GM23338 (cell line): Measurements from ENCODE around the gene ERLEC1. TPM values are rescaled to one million over a fixed set of nuclear protein-coding genes. Genes with fewer than 3 reads are reported as not detected.

ENCODE experiments used
- ATAC-seq: fragments of 200-7000 bp; cut with Tn5 transposase; 3 replicates; pipeline ENCODE4 v1.9.1; 2020
- DNase-seq: peaks from one replicate; pipeline ENCODE4 v3.0.0-alpha.2; 2015; ENCODE audit warnings: low spot score
- H2AFZ ChIP-seq: fragments of 200-600 bp; sonication (generic); 2 replicates; pipeline ENCODE4 v1.8.0; 2016; ENCODE audit warnings: antibody characterized with exemption, mild to moderate bottlenecking, moderate library complexity
- H3F3A ChIP-seq: fragments of 200-600 bp; sonication (generic); replicated peaks from 2 replicates; pipeline ENCODE4 v1.8.0; 2017; ENCODE audit warnings: antibody characterized with exemption, mixed run types, low read depth
- H3K27ac ChIP-seq: fragments of 200-600 bp; sonication (generic); 2 replicates; pipeline ENCODE4 v1.6.1; 2016; ENCODE audit warnings: low read depth
- H3K27me3 ChIP-seq: fragments of 200-600 bp; sonication (generic); 2 replicates; pipeline ENCODE4 v1.8.0; 2016; ENCODE audit warnings: mild to moderate bottlenecking, mixed run types, moderate library complexity; ENCODE audit not compliant: insufficient read depth
- H3K36me3 ChIP-seq: fragments of 200-600 bp; sonication (generic); 2 replicates; pipeline ENCODE4 v1.8.0; 2016; ENCODE audit warnings: mild to moderate bottlenecking; ENCODE audit not compliant: insufficient read depth
- H3K4me1 ChIP-seq: fragments of 200-600 bp; sonication (generic); 2 replicates; pipeline ENCODE4 v1.8.0; 2016; ENCODE audit warnings: mild to moderate bottlenecking, moderate library complexity; ENCODE audit not compliant: insufficient read depth
- H3K4me2 ChIP-seq: fragments of 200-600 bp; sonication (generic); 2 replicates; pipeline ENCODE4 v1.7.1; 2017; ENCODE audit warnings: mixed run types
- H3K4me3 ChIP-seq: fragments of 200-600 bp; sonication (generic); 2 replicates; pipeline ENCODE4 v1.6.1; 2016; ENCODE audit warnings: mixed run types
- H3K79me2 ChIP-seq: fragments of 200-600 bp; sonication (generic); replicated peaks from 2 replicates; pipeline ENCODE4 v1.8.0; 2017; ENCODE audit warnings: mild to moderate bottlenecking; ENCODE audit not compliant: insufficient read depth
- H3K9me2 ChIP-seq: fragments of 200-600 bp; sonication (generic); 2 replicates; pipeline ENCODE4 v1.8.0; 2017; ENCODE audit not compliant: insufficient read depth
- H4K20me1 ChIP-seq: fragments of 200-600 bp; sonication (generic); replicated peaks from 2 replicates; pipeline ENCODE4 v1.8.0; 2017; ENCODE audit warnings: mild to moderate bottlenecking; ENCODE audit not compliant: insufficient read depth
- H3K27ac Mint-ChIP-seq: 2 replicates; pipeline ENCODE4 v1.8.0; 2020; ENCODE audit warnings: inconsistent platforms, mild to moderate bottlenecking, moderate library complexity, mixed read lengths
- H3K27me3 Mint-ChIP-seq: 3 replicates; pipeline ENCODE4 v1.8.0; 2022; ENCODE audit warnings: low read depth, mild to moderate bottlenecking, moderate library complexity, mixed read lengths, inconsistent platforms; ENCODE audit not compliant: insufficient read depth, poor library complexity
- H3K36me3 Mint-ChIP-seq: 3 replicates; pipeline ENCODE4 v1.8.0; 2021; ENCODE audit warnings: low read depth, mild to moderate bottlenecking, inconsistent platforms, moderate library complexity, mixed read lengths
- H3K4me1 Mint-ChIP-seq: 3 replicates; pipeline ENCODE4 v1.8.0; 2020; ENCODE audit warnings: mild to moderate bottlenecking, inconsistent platforms, mixed read lengths
- H3K4me3 Mint-ChIP-seq: 3 replicates; pipeline ENCODE4 v1.8.0; 2021; ENCODE audit warnings: moderate library complexity, mild to moderate bottlenecking, inconsistent platforms, mixed read lengths
- H3K9me3 Mint-ChIP-seq: 3 replicates; pipeline ENCODE4 v1.8.0; 2020; ENCODE audit warnings: moderate library complexity, mild to moderate bottlenecking, inconsistent platforms, mixed read lengths
- CREB1 ChIP-seq: fragments of 250-450 bp; sonication (Bioruptor Pico); IDR thresholded peaks from 2 replicates; pipeline ENCODE4 v1.5.0; 2020; ENCODE audit warnings: low read depth, mild to moderate bottlenecking, moderate library complexity
- EZH2 ChIP-seq: fragments of 200-600 bp; sonication (generic); IDR thresholded peaks from one replicate; pipeline ENCODE4 v1.8.0; 2017; ENCODE audit warnings: antibody characterized with exemption, mild to moderate bottlenecking, low read depth; ENCODE audit not compliant: unreplicated experiment
- POLR2AphosphoS5 ChIP-seq: IDR thresholded peaks from 2 replicates; pipeline ENCODE4 v1.6.1; 2016; ENCODE audit warnings: antibody characterized with exemption, low read depth
- STAT1 ChIP-seq: IDR thresholded peaks from one replicate; pipeline ENCODE4 v1.6.1; 2016; ENCODE audit warnings: antibody characterized with exemption; ENCODE audit not compliant: unreplicated experiment
- ZNF114 ChIP-seq: fragments of 250-450 bp; sonication (Bioruptor Pico); IDR thresholded peaks from 2 replicates; pipeline ENCODE4 v1.5.0; 2020; ENCODE audit warnings: mild to moderate bottlenecking, moderate library complexity
- ZNF331 ChIP-seq: fragments of 250-450 bp; sonication (Bioruptor Pico); IDR thresholded peaks from 2 replicates; pipeline ENCODE4 v1.5.0; 2020; ENCODE audit warnings: low read depth, mild to moderate bottlenecking, moderate library complexity
- polyA plus RNA-seq: library from polyadenylated mRNA; unstranded; fragments of >200 nt; fragmentation: Nextera tagmentation; extraction: Ambion mirVana; gene quantifications from 2 replicates; pipeline ENCODE4 v1.2.1, GENCODE V29; 2016
- total RNA-seq: library from RNA; depleted of rRNA; stranded (reverse); fragments of >200 nt; shearing (Covaris generic); gene quantifications from 2 replicates; pipeline ENCODE4 v1.2.3, GENCODE V29; 2014
- TF ChIP-seq, protein P1 (sequence below): fragments of 250-450 bp; sonication (Bioruptor Pico); IDR thresholded peaks from 2 replicates; pipeline ENCODE4 v1.5.0; 2020; ENCODE audit warnings: mild to moderate bottlenecking, moderate library complexity
- TF ChIP-seq, protein P2 (sequence below), 2 experiments: fragments of 200-600 bp in 1 of 2; sonication (generic) in 1 of 2; conservative IDR thresholded peaks; 2 replicates each; pipeline versions ENCODE4 v1.5.1 to v1.6.1; 2016 to 2017; ENCODE audit warnings: antibody characterized with exemption in 2 of 2, low read depth in 2 of 2, mild to moderate bottlenecking in 2 of 2, moderate library complexity in 1 of 2

Gene ERLEC1
- total and polyA plus RNA-seq, 2 experiments from 2014 or later: 35.0 to 41.2 TPM

DNA sequence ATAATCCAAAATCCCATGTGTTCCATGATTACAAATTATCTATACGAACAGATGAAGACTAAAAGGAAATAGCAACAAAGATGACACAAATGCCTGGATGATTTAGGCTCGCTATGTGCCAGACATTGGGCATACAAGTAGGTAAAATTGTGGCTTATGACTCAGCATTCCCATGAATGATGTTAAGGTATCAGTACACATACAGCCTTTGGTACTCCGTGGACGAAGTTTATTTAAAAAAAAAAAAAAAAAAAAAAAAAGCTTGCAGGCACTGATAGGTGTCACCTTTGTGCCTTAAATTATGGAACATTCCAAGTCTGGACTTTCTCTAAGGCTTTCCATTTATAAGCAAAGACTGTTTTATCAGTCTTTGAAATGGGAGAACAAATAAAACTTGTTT is 16.6 kb upstream of the ERLEC1 start (continued):
- TF ChIP-seq EZH2 (no peak), STAT1 (no peak), CREB1 (no peak)
- TF ChIP-seq, protein P1, sequence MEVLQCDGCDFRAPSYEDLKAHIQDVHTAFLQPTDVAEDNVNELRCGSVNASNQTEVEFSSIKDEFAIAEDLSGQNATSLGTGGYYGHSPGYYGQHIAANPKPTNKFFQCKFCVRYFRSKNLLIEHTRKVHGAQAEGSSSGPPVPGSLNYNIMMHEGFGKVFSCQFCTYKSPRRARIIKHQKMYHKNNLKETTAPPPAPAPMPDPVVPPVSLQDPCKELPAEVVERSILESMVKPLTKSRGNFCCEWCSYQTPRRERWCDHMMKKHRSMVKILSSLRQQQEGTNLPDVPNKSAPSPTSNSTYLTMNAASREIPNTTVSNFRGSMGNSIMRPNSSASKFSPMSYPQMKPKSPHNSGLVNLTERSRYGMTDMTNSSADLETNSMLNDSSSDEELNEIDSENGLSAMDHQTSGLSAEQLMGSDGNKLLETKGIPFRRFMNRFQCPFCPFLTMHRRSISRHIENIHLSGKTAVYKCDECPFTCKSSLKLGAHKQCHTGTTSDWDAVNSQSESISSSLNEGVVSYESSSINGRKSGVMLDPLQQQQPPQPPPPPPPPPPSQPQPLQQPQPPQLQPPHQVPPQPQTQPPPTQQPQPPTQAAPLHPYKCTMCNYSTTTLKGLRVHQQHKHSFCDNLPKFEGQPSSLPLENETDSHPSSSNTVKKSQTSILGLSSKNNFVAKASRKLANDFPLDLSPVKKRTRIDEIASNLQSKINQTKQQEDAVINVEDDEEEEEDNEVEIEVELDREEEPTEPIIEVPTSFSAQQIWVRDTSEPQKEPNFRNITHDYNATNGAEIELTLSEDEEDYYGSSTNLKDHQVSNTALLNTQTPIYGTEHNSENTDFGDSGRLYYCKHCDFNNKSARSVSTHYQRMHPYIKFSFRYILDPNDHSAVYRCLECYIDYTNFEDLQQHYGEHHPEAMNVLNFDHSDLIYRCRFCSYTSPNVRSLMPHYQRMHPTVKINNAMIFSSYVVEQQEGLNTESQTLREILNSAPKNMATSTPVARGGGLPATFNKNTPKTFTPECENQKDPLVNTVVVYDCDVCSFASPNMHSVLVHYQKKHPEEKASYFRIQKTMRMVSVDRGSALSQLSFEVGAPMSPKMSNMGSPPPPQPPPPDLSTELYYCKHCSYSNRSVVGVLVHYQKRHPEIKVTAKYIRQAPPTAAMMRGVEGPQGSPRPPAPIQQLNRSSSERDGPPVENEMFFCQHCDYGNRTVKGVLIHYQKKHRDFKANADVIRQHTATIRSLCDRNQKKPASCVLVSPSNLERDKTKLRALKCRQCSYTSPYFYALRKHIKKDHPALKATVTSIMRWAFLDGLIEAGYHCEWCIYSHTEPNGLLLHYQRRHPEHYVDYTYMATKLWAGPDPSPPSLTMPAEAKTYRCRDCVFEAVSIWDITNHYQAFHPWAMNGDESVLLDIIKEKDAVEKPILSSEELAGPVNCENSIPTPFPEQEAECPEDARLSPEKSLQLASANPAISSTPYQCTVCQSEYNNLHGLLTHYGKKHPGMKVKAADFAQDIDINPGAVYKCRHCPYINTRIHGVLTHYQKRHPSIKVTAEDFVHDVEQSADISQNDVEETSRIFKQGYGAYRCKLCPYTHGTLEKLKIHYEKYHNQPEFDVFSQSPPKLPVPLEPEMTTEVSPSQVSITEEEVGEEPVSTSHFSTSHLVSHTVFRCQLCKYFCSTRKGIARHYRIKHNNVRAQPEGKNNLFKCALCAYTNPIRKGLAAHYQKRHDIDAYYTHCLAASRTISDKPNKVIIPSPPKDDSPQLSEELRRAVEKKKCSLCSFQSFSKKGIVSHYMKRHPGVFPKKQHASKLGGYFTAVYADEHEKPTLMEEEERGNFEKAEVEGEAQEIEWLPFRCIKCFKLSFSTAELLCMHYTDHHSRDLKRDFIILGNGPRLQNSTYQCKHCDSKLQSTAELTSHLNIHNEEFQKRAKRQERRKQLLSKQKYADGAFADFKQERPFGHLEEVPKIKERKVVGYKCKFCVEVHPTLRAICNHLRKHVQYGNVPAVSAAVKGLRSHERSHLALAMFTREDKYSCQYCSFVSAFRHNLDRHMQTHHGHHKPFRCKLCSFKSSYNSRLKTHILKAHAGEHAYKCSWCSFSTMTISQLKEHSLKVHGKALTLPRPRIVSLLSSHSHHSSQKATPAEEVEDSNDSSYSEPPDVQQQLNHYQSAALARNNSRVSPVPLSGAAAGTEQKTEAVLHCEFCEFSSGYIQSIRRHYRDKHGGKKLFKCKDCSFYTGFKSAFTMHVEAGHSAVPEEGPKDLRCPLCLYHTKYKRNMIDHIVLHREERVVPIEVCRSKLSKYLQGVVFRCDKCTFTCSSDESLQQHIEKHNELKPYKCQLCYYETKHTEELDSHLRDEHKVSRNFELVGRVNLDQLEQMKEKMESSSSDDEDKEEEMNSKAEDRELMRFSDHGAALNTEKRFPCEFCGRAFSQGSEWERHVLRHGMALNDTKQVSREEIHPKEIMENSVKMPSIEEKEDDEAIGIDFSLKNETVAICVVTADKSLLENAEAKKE (CRISPR knock-in tag): no peak
- TF ChIP-seq, protein P2, sequence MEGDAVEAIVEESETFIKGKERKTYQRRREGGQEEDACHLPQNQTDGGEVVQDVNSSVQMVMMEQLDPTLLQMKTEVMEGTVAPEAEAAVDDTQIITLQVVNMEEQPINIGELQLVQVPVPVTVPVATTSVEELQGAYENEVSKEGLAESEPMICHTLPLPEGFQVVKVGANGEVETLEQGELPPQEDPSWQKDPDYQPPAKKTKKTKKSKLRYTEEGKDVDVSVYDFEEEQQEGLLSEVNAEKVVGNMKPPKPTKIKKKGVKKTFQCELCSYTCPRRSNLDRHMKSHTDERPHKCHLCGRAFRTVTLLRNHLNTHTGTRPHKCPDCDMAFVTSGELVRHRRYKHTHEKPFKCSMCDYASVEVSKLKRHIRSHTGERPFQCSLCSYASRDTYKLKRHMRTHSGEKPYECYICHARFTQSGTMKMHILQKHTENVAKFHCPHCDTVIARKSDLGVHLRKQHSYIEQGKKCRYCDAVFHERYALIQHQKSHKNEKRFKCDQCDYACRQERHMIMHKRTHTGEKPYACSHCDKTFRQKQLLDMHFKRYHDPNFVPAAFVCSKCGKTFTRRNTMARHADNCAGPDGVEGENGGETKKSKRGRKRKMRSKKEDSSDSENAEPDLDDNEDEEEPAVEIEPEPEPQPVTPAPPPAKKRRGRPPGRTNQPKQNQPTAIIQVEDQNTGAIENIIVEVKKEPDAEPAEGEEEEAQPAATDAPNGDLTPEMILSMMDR (conservative IDR thresholded peaks at IDR 0.05; ENCODE audit: low read depth in 2 of 2): no peak

DNA sequence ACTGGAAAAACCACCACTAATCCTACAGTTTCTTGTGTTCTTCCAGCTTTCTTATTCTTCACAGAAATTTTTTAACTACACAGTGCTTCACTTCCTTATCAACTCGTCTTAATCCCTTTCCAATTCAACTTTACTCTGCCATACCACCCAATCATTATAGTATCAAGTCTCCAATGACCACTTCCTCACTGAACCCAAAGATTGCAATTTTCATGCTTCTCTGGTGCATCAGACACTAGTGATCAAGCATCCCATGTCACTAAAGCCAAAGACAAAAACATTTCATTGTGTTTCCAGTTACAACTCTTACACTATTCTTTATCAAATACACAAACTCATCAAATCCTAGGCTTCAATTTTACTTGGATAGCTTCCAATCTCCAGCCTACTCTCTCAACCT is 9.7 kb upstream of the ERLEC1 start:
- ATAC-seq: no peak
- TF ChIP-seq ZNF114 (CRISPR knock-in tag) (no peak), STAT1 (no peak), CREB1 (no peak), ZNF331 (no peak), POLR2AphosphoS5 (no peak)
- TF ChIP-seq, protein P1 (CRISPR knock-in tag): no peak

More for the DNA sequence above, 9.7 kb upstream of the ERLEC1 start:
- Histone ChIP-seq H3F3A (no peaks in the 10 kb centered on the region), H3K4me1 (peaks cover 1% of the 10 kb centered on the region; the same call in 1 of the 2 replicates), H3K36me3 (peaks cover 11% of the 10 kb centered on the region; the same call in 1 of the 2 replicates), H3K4me2 (no peak overlapping the region), H3K27ac (no peak overlapping the region), H3K9me2 (no peaks in the 10 kb centered on the region), H3K27me3 (no peaks in the 10 kb centered on the region), H2AFZ (no peak overlapping the region), H3K79me2 (peaks cover 100% of the 10 kb centered on the region), H3K4me3 (no peak overlapping the region), H4K20me1 (peaks cover 23% of the 10 kb centered on the region; the same call in 1 of the 2 replicates)
- H3K36me3 Mint-ChIP-seq: peaks cover 49% of the 10 kb centered on the region
- no peaks in the 10 kb centered on the region; the same call in 2 of the 3 replicates for H3K9me3 Mint-ChIP-seq
- peaks cover 2% of the 10 kb centered on the region; the same call in 2 of the 3 replicates for H3K4me1 Mint-ChIP-seq
- H3K27me3 Mint-ChIP-seq: peaks cover 9% of the 10 kb centered on the region
- no peak overlapping the region for H3K4me3 Mint-ChIP-seq
- no peak for DNase-seq
- no peak overlapping the region for H3K27ac Mint-ChIP-seq
